ENCODE data around the gene GRIN3B. TPM values are rescaled to one million over a fixed set of nuclear protein-coding genes. Genes with fewer than 3 reads are reported as not detected.

GRIN3B gene
- total and polyA plus RNA-seq, 9 of the 15 experiments (the other 6 are each of a cell fraction or from before 2014, with no cell fraction given) = 0.06 to 0.95 (median 0.19) TPM; not detected in 6

- no peak for TF ChIP-seq TCF7L2 (IDR thresholded peaks at IDR 0.05; ENCODE audit: low read depth, low read length)
- no peak for TF ChIP-seq NFE2L1 (tag; IDR thresholded peaks at IDR 0.05; ENCODE audit: borderline replicate concordance, low read depth)
- TF ChIP-seq NR4A1 (CRISPR knock-in tag; IDR thresholded peaks at IDR 0.05) = no peak
- no peak for TF ChIP-seq NR4A1 (tag; IDR thresholded peaks at IDR 0.05)
- TF ChIP-seq FOSL1 (tag; conservative IDR thresholded peaks at IDR 0.05) = no peak
- TF ChIP-seq PTRF (tag; IDR thresholded peaks at IDR 0.05) = no peak
- no peak for TF ChIP-seq PRPF4 (IDR thresholded peaks at IDR 0.05; ENCODE audit: insufficient read depth, low read depth, low read length, poor library complexity, severe bottlenecking)
- no peak; the same call in 1 of the 2 replicates for TF ChIP-seq TCF3 (CRISPR knock-in tag; IDR thresholded peaks at IDR 0.05)
- TF ChIP-seq TAL1 (IDR thresholded peaks at IDR 0.05) = no peak
- TF ChIP-seq ZNF146 (CRISPR knock-in tag; IDR thresholded peaks at IDR 0.05; ENCODE audit: unreplicated experiment) = peak; percentile 3
- TF ChIP-seq ZKSCAN1 (IDR thresholded peaks at IDR 0.05; ENCODE audit: low read depth, low read length) = 0 out of 2 replicates have a peak, but pooled peaks have one; percentile 44
- TF ChIP-seq ZNF778 (CRISPR knock-in tag; IDR thresholded peaks at IDR 0.05) = no peak
- no peak for TF ChIP-seq ERF (CRISPR knock-in tag; IDR thresholded peaks at IDR 0.05)
- TF ChIP-seq ZBTB26 (CRISPR knock-in tag; IDR thresholded peaks at IDR 0.05) = no peak
- TF ChIP-seq ZBTB49 (CRISPR knock-in tag; IDR thresholded peaks at IDR 0.05; ENCODE audit: borderline replicate concordance) = no peak
- TF ChIP-seq SMAD3 (CRISPR knock-in tag; conservative IDR thresholded peaks at IDR 0.05) = no peak
- TF ChIP-seq HNRNPLL (IDR thresholded peaks at IDR 0.05; ENCODE audit: low read depth, low read length, poor library complexity, severe bottlenecking) = no peak
- TF ChIP-seq NCOR1 (IDR thresholded peaks at IDR 0.05) = no peak; the same call in 1 of the 2 replicates
- peak; percentile 34; the same call in 1 of the 2 replicates for TF ChIP-seq LEF1 (IDR thresholded peaks at IDR 0.05)
- TF ChIP-seq USF2 (CRISPR knock-in tag; IDR thresholded peaks at IDR 0.05) = no peak
- TF ChIP-seq RFX5 (IDR thresholded peaks at IDR 0.05; ENCODE audit: low read depth, low read length) = no peak
- no peak for TF ChIP-seq CREB5 (CRISPR knock-in tag; IDR thresholded peaks at IDR 0.05)
Measured at GRCh38 chr19:1041835-1042685, 41.8 kb downstream of the GRIN3B start (continued).

Measured in K562 (cell line).